Stimulated activated CD4-positive, alpha-beta T cell treated with anti-CD3 and anti-CD28 coated beads, Interleukin-12 subunit alpha, Interleukin-12 subunit beta, amount 100 ng/mL, for 48 hours (primary cell): Measurements from ENCODE around the gene MICB.

Experiments
- DNase-seq, 3 donors: peaks; one replicate each; pipeline ENCODE4 v3.0.0-alpha.2; 2020; ENCODE audit warnings: low read depth in 2 of 3, low spot score in 1 of 3

MICB gene

GRCh38 chr6:31559606-31559957 lies 61.6 kb downstream of the MICB start:
- DNase-seq, result no peak

GRCh38 chr6:31559958-31560696 lies 62.2 kb downstream of the MICB start:
- DNase-seq, result no peak

- no peak for DNase-seq
These were observed 62.7 kb downstream of the MICB start for GRCh38 chr6:31560697-31561058.
